Adipose tissue (tissue), 3 donors: ENCODE data around the gene NEXN. TPM values are rescaled to one million over a fixed set of nuclear protein-coding genes. Genes with fewer than 3 reads are reported as not detected.

ENCODE experiments used
- H3K27ac ChIP-seq: one replicate; pipeline ENCODE4 v1.5.1; 2013; ENCODE audit warnings: low read depth, low read length
- WGBS, 3 donors: extraction: QIAGEN DNeasy Blood & Tissue Kit; methylation state at CpG; one replicate each; pipeline ENCODE4 v1.1.7; 2013; 5-methylcytosine and 5-hydroxymethylcytosine counted together
- polyA plus RNA-seq, 3 donors: library from polyadenylated mRNA; stranded (reverse); fragments of 200-250 nt; gene quantifications; one replicate each; pipeline ENCODE4 v1.2.3, GENCODE V29; 2013
- donor health status: healthy with polysubstance abuse.
- donor health status: Bipolar disorder and iron deficiency.
- donor health status: healthy.

Gene NEXN
- 10 to 100 TPM in 2 of 3 donors, 1 to 10 TPM in 1; 2.6 to 44.6 (median 11.3) TPM for polyA plus RNA-seq

GRCh38 chr1:77888081-77888780, at the start of gene NEXN:
NEXN (plus strand) TSS chr1:77888624; CDS start chr1:77916107, 27,483 bp downstream.
- WGBS, 3 donors = 3 to 5% (median 4%) methylated on average over 36 of the region's 36 CpGs
- no peak within 1 kb of the TSS for H3K27ac ChIP-seq

- 39 to 73% (median 65%) methylated on average over 1 of the region's 1 CpG for WGBS, 3 donors
- no peak overlapping the region for H3K27ac ChIP-seq
Measured at GRCh38 chr1:77841574-77841973, 46.9 kb upstream of the NEXN start.

- WGBS, 3 donors = 95 to 99% (median 97%) methylated on average over 1 of the region's 1 CpG
- no peak overlapping the region for H3K27ac ChIP-seq
Measured at GRCh38 chr1:77845951-77846350, 42.5 kb upstream of the NEXN start.

GRCh38 chr1:77846966-77847365, 41.5 kb upstream of the NEXN start:
- H3K27ac ChIP-seq = no peak overlapping the region
- WGBS, 3 donors = 70 to 88% (median 73%) methylated on average over 3 of the region's 3 CpGs

GRCh38 chr1:77847621-77848080, 40.8 kb upstream of the NEXN start:
- WGBS, 3 donors = 60 to 84% (median 71%) methylated on average over 9 of the region's 9 CpGs
- no peak overlapping the region for H3K27ac ChIP-seq

GRCh38 chr1:77850082-77850481, 38.3 kb upstream of the NEXN start:
- 92 to 100% (median 96%) methylated on average over 1 of the region's 1 CpG for WGBS, 3 donors

GRCh38 chr1:77857552-77857951, 30.9 kb upstream of the NEXN start:
- WGBS, 3 donors = 85 to 86% (median 86%) methylated on average over 4 of the region's 4 CpGs
- H3K27ac ChIP-seq = no peak overlapping the region

More at GRCh38 chr1:77850082-77850481, 38.3 kb upstream of the NEXN start:
- no peak overlapping the region for H3K27ac ChIP-seq

GRCh38 chr1:77858725-77859124, 29.7 kb upstream of the NEXN start:
- no peak overlapping the region for H3K27ac ChIP-seq
- WGBS, 3 donors = 93 to 96% (median 93%) methylated on average over 3 of the region's 3 CpGs

GRCh38 chr1:77859248-77859647, 29.2 kb upstream of the NEXN start:
- WGBS, 3 donors = 72 to 90% (median 87%) methylated on average over 2 of the region's 2 CpGs
- H3K27ac ChIP-seq = no peak overlapping the region

- no peak overlapping the region for H3K27ac ChIP-seq
- WGBS, 3 donors = 78 to 86% (median 84%) methylated on average over 4 of the region's 4 CpGs
Measured at GRCh38 chr1:77866296-77866695, 22.1 kb upstream of the NEXN start.

- H3K27ac ChIP-seq = no peak overlapping the region
- 96 to 100% (median 100%) methylated on average over 1 of the region's 1 CpG for WGBS, 3 donors
Measured at GRCh38 chr1:77872645-77873044, 15.8 kb upstream of the NEXN start.

- WGBS, 3 donors = 95 to 98% (median 97%) methylated on average over 1 of the region's 1 CpG
- H3K27ac ChIP-seq = no peak overlapping the region
Measured at GRCh38 chr1:77873461-77873860, 15.0 kb upstream of the NEXN start.

GRCh38 chr1:77874804-77875445, 13.5 kb upstream of the NEXN start:
- WGBS, 3 donors = 98 to 99% (median 98%) methylated on average over 4 of the region's 4 CpGs
- H3K27ac ChIP-seq = no peak overlapping the region

GRCh38 chr1:77876884-77877283, 11.5 kb upstream of the NEXN start:
- WGBS, 3 donors = 94 to 97% (median 95%) methylated on average over 4 of the region's 4 CpGs
- no peak overlapping the region for H3K27ac ChIP-seq

GRCh38 chr1:77881061-77881460, 7.4 kb upstream of the NEXN start:
- 86 to 98% (median 96%) methylated on average over 1 of the region's 1 CpG for WGBS, 3 donors
- H3K27ac ChIP-seq = no peak overlapping the region

- no peak overlapping the region for H3K27ac ChIP-seq
- WGBS, 3 donors = 58 to 66% (median 65%) methylated on average over 2 of the region's 2 CpGs
Measured at GRCh38 chr1:77882411-77882810, 6.0 kb upstream of the NEXN start.

GRCh38 chr1:77888781-77889642, 588 bp downstream of the NEXN start:
- 1 to 2% (median 1%) methylated on average over 30 to 46 of the region's 46 CpGs for WGBS, 3 donors

GRCh38 chr1:77889671-77890070, 1.2 kb downstream of the NEXN start:
- WGBS, 3 donors = 33 to 70% (median 66%) methylated on average over 7 of the region's 7 CpGs
- H3K27ac ChIP-seq = no peak overlapping the region

More at GRCh38 chr1:77888781-77889642, 588 bp downstream of the NEXN start:
- H3K27ac ChIP-seq = no peak overlapping the region

GRCh38 chr1:77891200-77891599, 2.8 kb downstream of the NEXN start:
- H3K27ac ChIP-seq = no peak overlapping the region
- 96 to 98% (median 96%) methylated on average over 1 of the region's 1 CpG for WGBS, 3 donors
